Osteocyte (in vitro differentiated cells): Measurements from ENCODE around the gene CDCP2. TPM values are rescaled to one million over a fixed set of nuclear protein-coding genes. Genes with fewer than 3 reads are reported as not detected.
"Not testable (repeated sequence)": the region's sequence is repeated elsewhere in the genome, so short reads cannot be mapped to it uniquely, and the experiment has no call there.

Experiments
- DNase-seq: peaks from one replicate; pipeline ENCODE4 v3.0.0; 2021; ENCODE audit warnings: mixed read lengths; ENCODE audit not compliant: unreplicated experiment; ENCODE audit errors: extremely low spot score
- H3K27ac Mint-ChIP-seq: one replicate; pipeline ENCODE4 v1.8.0; 2021; ENCODE audit warnings: mild to moderate bottlenecking, mixed read lengths; ENCODE audit not compliant: unreplicated experiment
- H3K27me3 Mint-ChIP-seq: one replicate; pipeline ENCODE4 v1.8.0; 2021; ENCODE audit warnings: mixed read lengths; ENCODE audit not compliant: unreplicated experiment
- H3K36me3 Mint-ChIP-seq: one replicate; pipeline ENCODE4 v1.8.0; 2021; ENCODE audit warnings: mixed read lengths; ENCODE audit not compliant: unreplicated experiment
- H3K4me1 Mint-ChIP-seq: one replicate; pipeline ENCODE4 v1.8.0; 2021; ENCODE audit warnings: mixed read lengths; ENCODE audit not compliant: unreplicated experiment
- H3K4me3 Mint-ChIP-seq: one replicate; pipeline ENCODE4 v1.8.0; 2021; ENCODE audit warnings: mild to moderate bottlenecking, moderate library complexity, mixed read lengths; ENCODE audit not compliant: unreplicated experiment
- H3K9me3 Mint-ChIP-seq: one replicate; pipeline ENCODE4 v1.8.0; 2021; ENCODE audit warnings: mixed read lengths; ENCODE audit not compliant: unreplicated experiment
- CTCF ChIP-seq: fragments of 200-600 bp; sonication (generic); IDR thresholded peaks from 2 replicates; pipeline ENCODE4 v1.5.0; 2021; ENCODE audit warnings: antibody characterized with exemption, mild to moderate bottlenecking, moderate library complexity
- total RNA-seq: library from RNA; stranded (reverse); gene quantifications from 2 replicates; pipeline ENCODE4 v1.2.1, GENCODE V29; 2021

The CDCP2 gene
- total RNA-seq, 1 donor from 2014 or later, result not detected

GRCh38 chr1:54099061-54099610 lies 53.7 kb downstream of the CDCP2 start:
- H3K36me3 Mint-ChIP-seq, result peaks cover 16% of the 10 kb centered on the region
- no peak overlapping the region for H3K27ac Mint-ChIP-seq
- H3K9me3 Mint-ChIP-seq, result no peaks in the 10 kb centered on the region
- no peaks in the 10 kb centered on the region for H3K27me3 Mint-ChIP-seq
- TF ChIP-seq CTCF, result no peak
- H3K4me3 Mint-ChIP-seq, result no peak overlapping the region
- no peak for DNase-seq
- no peaks in the 10 kb centered on the region for H3K4me1 Mint-ChIP-seq

GRCh38 chr1:54096877-54097240 lies 55.9 kb downstream of the CDCP2 start:
- no peaks in the 10 kb centered on the region for H3K27me3 Mint-ChIP-seq
- H3K36me3 Mint-ChIP-seq, result peaks cover 18% of the 10 kb centered on the region
- no peak overlapping the region for H3K27ac Mint-ChIP-seq
- no peak overlapping the region for H3K4me3 Mint-ChIP-seq
- no peaks in the 10 kb centered on the region for H3K9me3 Mint-ChIP-seq
- TF ChIP-seq CTCF, result no peak
- no peak for DNase-seq
- H3K4me1 Mint-ChIP-seq, result no peaks in the 10 kb centered on the region

- TF ChIP-seq CTCF, result no peak
- Mint-ChIP-seq H3K27me3 (no peaks in the 10 kb centered on the region), H3K4me1 (no peaks in the 10 kb centered on the region), H3K4me3 (no peak overlapping the region), H3K27ac (no peak overlapping the region), H3K36me3 (peaks cover 18% of the 10 kb centered on the region), H3K9me3 (no peaks in the 10 kb centered on the region)
- no peak for DNase-seq
Measured at GRCh38 chr1:54096227-54096876, 56.4 kb downstream of the CDCP2 start.

- no peak for DNase-seq
- H3K4me1 Mint-ChIP-seq, result no peaks in the 10 kb centered on the region
- no peak overlapping the region for H3K4me3 Mint-ChIP-seq
- H3K27ac Mint-ChIP-seq, result no peak overlapping the region
- no peaks in the 10 kb centered on the region for H3K27me3 Mint-ChIP-seq
- peaks cover 18% of the 10 kb centered on the region for H3K36me3 Mint-ChIP-seq
- no peaks in the 10 kb centered on the region for H3K9me3 Mint-ChIP-seq
- TF ChIP-seq CTCF, result no peak
Measured at GRCh38 chr1:54095546-54096226, 57.1 kb downstream of the CDCP2 start.

- H3K27me3 Mint-ChIP-seq, H3K4me3 Mint-ChIP-seq, DNase-seq, H3K9me3 Mint-ChIP-seq, H3K27ac Mint-ChIP-seq, H3K4me1 Mint-ChIP-seq: not testable (repeated sequence)
- peaks cover 15% of the 10 kb centered on the region for H3K36me3 Mint-ChIP-seq
Measured at GRCh38 chr1:54094730-54095105, 58.1 kb downstream of the CDCP2 start.
